Choroid plexus epithelial cell (primary cell): ENCODE results near the gene EPHB2.
"Not testable (repeated sequence)": the region's sequence is repeated elsewhere in the genome, so short reads cannot be mapped to it uniquely, and the experiment has no call there.

Experiments
- DNase-seq: peaks from one replicate; pipeline ENCODE4 v3.0.0-alpha.2; 2010; ENCODE audit warnings: low read depth
- H3K4me3 ChIP-seq: 2 replicates; pipeline ENCODE4 v1.5.1; 2011; ENCODE audit warnings: low read depth, mild to moderate bottlenecking, control low read depth, low read length, moderate library complexity
- CTCF ChIP-seq: conservative IDR thresholded peaks from 2 replicates; pipeline ENCODE4 v1.5.1; 2011; ENCODE audit warnings: low read depth, mild to moderate bottlenecking, control low read depth, inconsistent platforms, low read length, moderate library complexity

Gene EPHB2

GRCh38 chr1:22839806-22840205 lies 129.2 kb downstream of the EPHB2 start:
- TF ChIP-seq CTCF = no peak
- no peak for DNase-seq
- H3K4me3 ChIP-seq = no peak overlapping the region

DNA sequence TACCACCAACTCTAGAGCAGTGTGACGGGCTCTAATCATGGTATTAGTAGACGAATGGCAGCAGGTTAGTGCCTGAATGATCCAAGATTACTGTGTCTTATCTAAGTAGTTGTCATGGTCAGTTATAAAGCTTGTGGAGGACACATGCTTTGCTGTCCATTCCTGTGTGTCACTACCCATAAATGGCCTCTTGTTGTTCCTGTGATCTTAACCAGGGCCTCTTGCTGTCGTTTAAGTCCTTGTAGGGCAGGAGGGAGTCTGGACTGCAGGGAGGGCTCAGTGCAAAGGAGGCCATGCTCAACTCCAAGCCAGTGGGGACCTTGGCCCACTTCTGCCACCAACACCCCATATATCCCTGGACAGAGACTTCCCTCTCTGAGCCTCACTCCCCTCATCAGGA lies 130.5 kb downstream of the EPHB2 start:
- no peak for TF ChIP-seq CTCF
- no peak for DNase-seq

DNA sequence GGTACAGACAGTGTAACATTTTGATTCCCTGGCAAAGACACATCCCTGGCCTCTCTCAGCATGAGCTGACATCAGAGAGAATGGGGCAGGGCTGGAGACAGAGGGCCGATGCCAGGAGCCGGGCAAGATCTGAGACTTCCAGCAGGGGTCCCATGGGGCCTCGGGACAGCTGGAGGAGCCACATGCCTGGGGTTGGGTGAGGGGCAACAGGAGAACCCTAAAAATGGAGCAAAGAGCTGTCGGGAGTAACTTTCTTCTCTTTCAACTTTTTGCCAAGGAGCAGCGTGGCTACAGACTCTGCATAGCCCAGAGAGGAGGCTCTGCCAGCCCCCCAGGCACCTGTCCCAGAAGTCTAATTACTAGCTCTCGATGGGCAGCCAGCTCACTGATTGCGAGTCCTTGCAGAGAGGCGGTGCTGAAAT lies 131.2 kb downstream of the EPHB2 start:
- H3K4me3 ChIP-seq = no peak overlapping the region
- no peak for TF ChIP-seq CTCF
- no peak for DNase-seq

More for the DNA sequence above, 130.5 kb downstream of the EPHB2 start:
- H3K4me3 ChIP-seq = no peak overlapping the region

DNA sequence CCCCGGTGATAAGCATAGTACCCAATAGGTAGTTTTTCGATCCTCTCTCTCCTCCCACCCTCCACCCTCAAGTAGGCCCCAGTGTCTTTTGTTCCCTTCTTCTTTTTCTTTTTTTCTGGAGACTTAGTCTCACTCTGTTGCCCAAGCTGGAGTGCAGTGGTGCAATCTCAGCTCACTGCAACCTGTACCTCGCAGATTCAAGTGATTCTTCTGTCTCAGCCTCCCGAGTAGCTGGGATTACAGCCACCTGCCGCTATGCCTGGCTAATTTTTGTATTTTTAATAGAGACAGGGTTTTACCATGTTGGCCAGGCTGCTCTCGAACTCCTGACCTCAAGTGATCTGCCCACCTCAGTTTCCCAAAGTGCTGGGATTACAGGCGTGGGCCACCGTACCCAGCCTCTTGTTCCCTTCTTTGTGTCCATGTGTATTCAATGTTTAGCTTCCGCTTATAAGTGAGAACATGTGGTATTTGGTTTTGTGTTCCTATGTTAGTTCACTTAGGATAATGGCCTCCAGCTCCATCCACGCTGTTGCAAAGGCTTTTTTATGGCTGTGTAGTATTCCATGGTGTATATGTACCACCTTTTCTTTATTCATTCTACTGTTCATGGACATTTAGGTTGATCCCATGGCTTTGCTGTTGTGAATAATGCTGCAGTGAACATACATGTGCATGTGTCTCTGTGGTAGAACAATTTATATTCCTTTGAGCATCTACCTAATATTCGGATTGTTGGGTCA lies 133.0 kb downstream of the EPHB2 start:
- not testable (repeated sequence) for H3K4me3 ChIP-seq, DNase-seq

DNA sequence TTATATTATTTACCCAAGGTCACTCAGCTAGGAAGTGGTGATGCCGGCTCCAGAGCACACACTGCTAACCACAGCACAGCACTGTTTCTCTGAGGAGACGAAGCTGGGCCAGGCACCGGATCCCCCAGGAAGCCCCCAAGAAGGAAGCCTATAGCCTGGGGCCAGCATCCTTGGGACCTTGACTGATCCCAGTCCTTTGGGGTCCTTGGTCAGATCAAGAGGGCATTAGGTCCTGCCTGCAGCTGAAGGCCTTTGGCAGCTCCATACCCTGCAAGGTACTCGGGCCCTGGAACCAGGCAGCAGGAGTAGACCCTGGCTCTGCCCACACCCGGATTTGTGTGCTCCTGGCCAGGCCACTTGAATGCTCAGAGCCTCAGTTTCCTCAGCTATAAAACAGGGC lies 134.0 kb downstream of the EPHB2 start:
- DNase-seq = no peak
- H3K4me3 ChIP-seq = no peak overlapping the region
- no peak for TF ChIP-seq CTCF

DNA sequence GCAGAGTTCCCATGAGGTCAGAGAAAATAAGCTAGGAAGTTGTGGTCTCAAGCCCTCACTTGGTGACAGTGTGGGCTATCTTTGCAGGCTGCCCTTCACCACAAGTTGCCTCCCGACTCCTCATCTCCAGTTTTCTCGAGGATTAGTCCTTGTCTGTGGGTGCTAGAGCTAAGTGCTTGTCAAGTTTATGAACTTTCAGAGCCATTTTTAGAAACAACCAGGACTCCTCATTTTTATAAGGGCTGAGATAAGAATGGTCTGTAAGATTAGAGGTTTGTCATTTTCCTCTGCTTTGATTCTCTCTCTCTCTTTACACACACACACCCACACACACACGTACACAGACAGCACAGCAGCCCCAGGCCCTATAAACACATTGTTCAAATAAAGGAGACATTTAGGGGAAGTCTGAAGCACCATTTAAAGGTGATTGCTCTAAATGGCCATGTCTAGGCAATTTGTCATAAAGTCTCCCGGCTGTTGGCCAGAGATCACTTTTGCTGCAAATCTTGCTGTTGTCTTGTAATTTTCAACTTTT lies 134.8 kb downstream of the EPHB2 start:
- no peak overlapping the region for H3K4me3 ChIP-seq
- no peak for TF ChIP-seq CTCF
- DNase-seq = no peak

- no peak overlapping the region for H3K4me3 ChIP-seq
- TF ChIP-seq CTCF = no peak
- no peak for DNase-seq
These were observed 135.8 kb downstream of the EPHB2 start for GRCh38 chr1:22846458-22846857.
